ENCODE results near the gene EFCAB3.

Gene EFCAB3

DNA sequence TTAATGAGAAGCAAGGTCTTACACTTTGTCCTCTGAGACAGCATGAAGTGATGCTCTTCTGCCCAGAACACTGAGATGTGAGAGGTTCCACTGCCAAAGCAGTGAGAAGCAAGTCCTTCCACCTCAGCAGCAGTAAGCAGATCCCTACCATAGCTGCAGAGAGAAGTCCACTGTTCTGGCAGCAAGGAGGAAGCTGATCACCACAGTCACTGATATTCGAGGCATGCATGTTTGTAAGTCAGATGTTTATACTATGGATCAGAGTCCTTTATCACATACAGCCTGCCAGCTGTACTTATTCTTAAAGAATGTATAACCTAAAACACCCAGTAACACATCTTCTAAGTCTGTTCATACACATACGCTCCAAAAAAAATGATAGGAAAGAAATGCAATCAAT, 25.1 kb downstream of the EFCAB3 start:
- no peak for TF ChIP-seq TAF1 (IDR thresholded peaks at IDR 0.05; ENCODE audit: borderline replicate concordance, insufficient read depth, low read length)

DNA sequence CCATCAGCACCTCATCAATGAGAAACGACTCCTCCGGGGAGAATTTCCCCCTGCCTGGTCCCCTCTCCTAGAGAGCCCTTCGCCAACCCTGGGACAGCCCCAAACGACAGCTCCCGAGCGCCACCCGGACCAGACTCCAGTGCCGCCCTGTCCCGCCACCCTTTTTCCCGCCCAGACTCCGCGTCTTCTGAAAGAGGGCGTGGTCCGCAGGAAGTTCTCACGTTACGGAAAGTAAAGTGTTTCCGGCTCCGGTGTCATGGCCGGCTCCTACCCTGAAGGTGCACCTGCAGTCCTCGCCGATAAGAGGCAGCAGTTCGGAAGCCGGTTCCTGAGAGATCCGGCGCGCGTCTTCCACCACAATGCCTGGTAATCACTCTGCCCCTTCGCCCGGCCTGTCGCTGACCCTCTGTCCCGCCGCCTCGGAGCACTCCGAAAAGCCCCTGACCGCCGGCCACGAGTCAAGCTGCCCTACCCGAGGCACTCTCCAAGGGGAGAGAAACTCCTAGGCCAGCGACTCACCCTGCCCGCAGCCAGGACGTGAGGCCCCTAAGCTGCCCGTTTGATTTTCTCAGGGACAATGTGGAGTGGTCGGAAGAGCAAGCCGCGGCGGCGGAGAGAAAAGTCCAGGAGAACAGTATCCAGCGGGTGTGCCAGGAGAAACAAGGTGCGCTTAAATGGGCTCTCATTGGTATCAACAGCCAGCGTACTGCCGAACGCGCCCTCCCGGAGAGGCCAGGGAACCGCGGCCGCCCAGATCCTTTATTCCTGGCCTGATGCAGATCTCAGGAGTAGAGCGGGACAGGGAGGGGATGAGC, 43.5 kb downstream of the EFCAB3 start, which contains the start of gene METTL2A:
TSS of gene METTL2A (plus strand) at position 251 of the 815 bp plus-strand sequence. CDS start at position 257, 6 bp downstream.
- TF ChIP-seq SIN3A (IDR thresholded peaks at IDR 0.05; ENCODE audit: borderline replicate concordance, insufficient read depth, low read length) (peak; percentile 84; the same call in 1 of the 2 replicates), TAF1 (IDR thresholded peaks at IDR 0.05; ENCODE audit: borderline replicate concordance, insufficient read depth, low read length) (peak; percentile 92), POLR2AphosphoS5 (IDR thresholded peaks at IDR 0.05; ENCODE audit: low read depth, low read length) (peak; percentile 85)
- TF ChIP-seq, protein P1, sequence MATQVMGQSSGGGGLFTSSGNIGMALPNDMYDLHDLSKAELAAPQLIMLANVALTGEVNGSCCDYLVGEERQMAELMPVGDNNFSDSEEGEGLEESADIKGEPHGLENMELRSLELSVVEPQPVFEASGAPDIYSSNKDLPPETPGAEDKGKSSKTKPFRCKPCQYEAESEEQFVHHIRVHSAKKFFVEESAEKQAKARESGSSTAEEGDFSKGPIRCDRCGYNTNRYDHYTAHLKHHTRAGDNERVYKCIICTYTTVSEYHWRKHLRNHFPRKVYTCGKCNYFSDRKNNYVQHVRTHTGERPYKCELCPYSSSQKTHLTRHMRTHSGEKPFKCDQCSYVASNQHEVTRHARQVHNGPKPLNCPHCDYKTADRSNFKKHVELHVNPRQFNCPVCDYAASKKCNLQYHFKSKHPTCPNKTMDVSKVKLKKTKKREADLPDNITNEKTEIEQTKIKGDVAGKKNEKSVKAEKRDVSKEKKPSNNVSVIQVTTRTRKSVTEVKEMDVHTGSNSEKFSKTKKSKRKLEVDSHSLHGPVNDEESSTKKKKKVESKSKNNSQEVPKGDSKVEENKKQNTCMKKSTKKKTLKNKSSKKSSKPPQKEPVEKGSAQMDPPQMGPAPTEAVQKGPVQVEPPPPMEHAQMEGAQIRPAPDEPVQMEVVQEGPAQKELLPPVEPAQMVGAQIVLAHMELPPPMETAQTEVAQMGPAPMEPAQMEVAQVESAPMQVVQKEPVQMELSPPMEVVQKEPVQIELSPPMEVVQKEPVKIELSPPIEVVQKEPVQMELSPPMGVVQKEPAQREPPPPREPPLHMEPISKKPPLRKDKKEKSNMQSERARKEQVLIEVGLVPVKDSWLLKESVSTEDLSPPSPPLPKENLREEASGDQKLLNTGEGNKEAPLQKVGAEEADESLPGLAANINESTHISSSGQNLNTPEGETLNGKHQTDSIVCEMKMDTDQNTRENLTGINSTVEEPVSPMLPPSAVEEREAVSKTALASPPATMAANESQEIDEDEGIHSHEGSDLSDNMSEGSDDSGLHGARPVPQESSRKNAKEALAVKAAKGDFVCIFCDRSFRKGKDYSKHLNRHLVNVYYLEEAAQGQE (IDR thresholded peaks at IDR 0.05; ENCODE audit: insufficient read depth in 1 of 2, low read depth in 2 of 2, low read length in 2 of 2), result peak; percentile 7 to 31; a peak in 1 of 4 replicates

DNA sequence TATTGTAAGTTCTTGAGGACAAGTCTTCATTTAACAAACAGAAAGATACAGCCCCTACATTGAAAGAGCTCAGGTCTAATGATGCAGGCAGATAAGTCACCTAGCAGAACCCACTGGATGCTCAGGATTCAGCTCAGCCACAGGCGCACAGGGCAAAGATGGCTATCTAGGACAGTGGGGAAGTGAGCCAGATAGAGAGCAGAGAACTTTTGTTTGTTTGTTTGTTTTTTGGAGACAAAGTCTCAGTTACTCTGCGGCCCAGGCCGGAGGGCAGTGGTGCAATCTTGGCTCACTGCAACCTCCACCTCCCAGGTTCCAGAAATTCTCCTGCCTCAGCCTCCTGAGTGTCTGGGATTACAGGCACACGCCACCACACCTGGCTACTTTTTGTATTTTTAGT, 63.7 kb downstream of the EFCAB3 start:
- no peak for TF ChIP-seq SIN3A (IDR thresholded peaks at IDR 0.05; ENCODE audit: borderline replicate concordance, insufficient read depth, low read length)
- no peak for TF ChIP-seq FOXP2 (optimal IDR thresholded peaks at IDR 0.05; ENCODE audit: borderline replicate concordance, extremely low read depth, extremely low read length, insufficient read depth)
- no peak for TF ChIP-seq POLR2AphosphoS5 (IDR thresholded peaks at IDR 0.05; ENCODE audit: low read depth, low read length)
- TF ChIP-seq, protein P1 (IDR thresholded peaks at IDR 0.05; ENCODE audit: insufficient read depth in 1 of 2, low read depth in 2 of 2, low read length in 2 of 2), result no peak
- no peak for TF ChIP-seq TAF1 (IDR thresholded peaks at IDR 0.05; ENCODE audit: borderline replicate concordance, insufficient read depth, low read length)

DNA sequence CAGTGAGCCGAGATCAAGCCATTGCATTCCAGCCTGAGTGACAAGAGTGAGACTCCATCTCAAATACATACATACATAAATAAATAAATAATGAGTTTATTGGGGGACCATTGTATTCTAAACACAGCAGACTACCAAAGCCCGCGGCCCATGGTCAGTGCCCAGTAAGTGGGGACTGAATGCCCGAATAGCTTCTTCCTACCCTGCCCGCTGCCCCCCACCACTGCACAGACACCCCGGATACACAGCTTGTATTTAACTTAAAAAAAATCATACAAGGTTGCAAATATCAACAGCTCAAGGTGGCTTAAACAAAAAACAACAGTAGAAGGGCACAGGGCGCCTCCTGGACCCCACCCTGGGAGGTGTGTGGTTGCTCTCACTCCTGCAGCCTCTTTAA, 75.7 kb downstream of the EFCAB3 start:
- TF ChIP-seq FOXP2 (optimal IDR thresholded peaks at IDR 0.05; ENCODE audit: borderline replicate concordance, extremely low read depth, extremely low read length, insufficient read depth) (no peak), TAF1 (IDR thresholded peaks at IDR 0.05; ENCODE audit: borderline replicate concordance, insufficient read depth, low read length) (no peak), POLR2AphosphoS5 (IDR thresholded peaks at IDR 0.05; ENCODE audit: low read depth, low read length) (no peak), SIN3A (IDR thresholded peaks at IDR 0.05; ENCODE audit: borderline replicate concordance, insufficient read depth, low read length) (no peak)
- TF ChIP-seq, protein P1 (IDR thresholded peaks at IDR 0.05; ENCODE audit: insufficient read depth in 1 of 2, low read depth in 2 of 2, low read length in 2 of 2), result no peak
